GM12891 (cell line): ENCODE data around the gene RAP2A.

Experiments
- POLR2A ChIP-seq: IDR thresholded peaks from 2 replicates; pipeline ENCODE4 v1.6.1; 2011; ENCODE audit warnings: low read depth, low read length, control low read depth
- POLR2AphosphoS5 ChIP-seq: IDR thresholded peaks from 2 replicates; pipeline ENCODE4 v1.6.1; 2011; ENCODE audit warnings: low read depth, low read length, control low read depth
- POU2F2 ChIP-seq: IDR thresholded peaks from 2 replicates; pipeline ENCODE4 v1.6.1; 2011; ENCODE audit warnings: low read depth, mild to moderate bottlenecking, control low read depth, low read length, moderate library complexity
- SPI1 ChIP-seq: IDR thresholded peaks from 2 replicates; pipeline ENCODE4 v1.6.1; 2011; ENCODE audit warnings: low read depth, low read length, control low read depth
- TAF1 ChIP-seq: IDR thresholded peaks from 2 replicates; pipeline ENCODE4 v1.6.1; 2011; ENCODE audit warnings: low read depth, low read length, control low read depth

DNA sequence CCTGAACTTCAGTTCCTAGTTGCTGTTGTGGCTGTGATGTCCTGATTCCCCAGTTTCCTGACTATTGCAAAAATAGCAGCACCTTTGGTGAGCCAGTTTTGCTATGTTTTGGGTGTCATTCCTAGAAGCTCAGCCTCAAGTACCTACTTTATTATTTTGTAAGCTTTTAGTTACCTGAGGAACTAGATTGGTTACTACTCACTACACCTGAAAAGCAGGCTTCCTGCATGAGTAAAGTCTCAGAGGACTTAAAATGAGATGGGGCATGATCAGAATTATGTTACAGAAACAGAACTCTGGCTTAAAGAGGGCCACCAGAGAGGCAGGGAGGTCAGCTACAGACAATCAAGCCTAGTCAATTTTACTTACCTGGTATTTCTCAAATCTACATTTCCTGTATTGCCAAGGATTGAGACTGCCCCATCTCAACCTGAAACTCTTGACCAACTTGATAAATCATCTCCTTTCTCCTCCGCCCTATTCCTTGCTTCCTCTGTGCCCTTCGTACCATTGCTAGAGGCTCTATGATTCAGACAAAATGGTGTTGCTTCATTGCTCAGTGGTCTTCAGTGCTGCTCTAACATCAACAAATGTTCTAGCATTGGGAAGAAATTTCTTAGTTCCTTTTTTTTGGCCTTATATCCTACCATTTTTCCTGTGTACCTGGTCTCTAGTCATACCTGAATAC lies 58.9 kb downstream of the RAP2A start:
- TF ChIP-seq POLR2AphosphoS5 (no peak), POLR2A (no peak), SPI1 (no peak), TAF1 (no peak), POU2F2 (no peak)
